ENCODE measurements around the gene SLC7A6OS.

The SLC7A6OS gene

GRCh38 chr16:68357521-68357922, 46.8 kb upstream of the SLC7A6OS start:
- H3K9ac ChIP-seq: no peak overlapping the region
- peak overlapping the region; percentile 94; the same call in 1 of the 2 replicates for H3K4me2 ChIP-seq
- H3K4me3 ChIP-seq (IDR thresholded peaks at IDR 0.05; ENCODE audit: insufficient read depth, low read depth, low read length): no peak overlapping the region
- H3K4me1 ChIP-seq (ENCODE audit: low read depth, poor library complexity, severe bottlenecking): peaks cover 33% of the 10 kb centered on the region
- H3K27ac ChIP-seq: no peak overlapping the region
- no peak for TF ChIP-seq CTCF (conservative IDR thresholded peaks at IDR 0.05; ENCODE audit: low read depth, low read length)
- no peaks in the 10 kb centered on the region for H3K27me3 ChIP-seq (ENCODE audit: insufficient read depth, low read depth)
- no peaks in the 10 kb centered on the region for H4K20me1 ChIP-seq (ENCODE audit: insufficient read depth)
- no peak overlapping the region for H2AFZ ChIP-seq (ENCODE audit: low read depth)
- no peaks in the 10 kb centered on the region for H3K79me2 ChIP-seq (ENCODE audit: insufficient read depth, low read depth)
- no peaks in the 10 kb centered on the region for H3K36me3 ChIP-seq (ENCODE audit: insufficient read depth)

GRCh38 chr16:68356919-68357286, 46.2 kb upstream of the SLC7A6OS start:
- Histone ChIP-seq H3K4me2 (peak overlapping the region; percentile 94), H3K9ac (no peak overlapping the region), H3K36me3 (ENCODE audit: insufficient read depth) (no peaks in the 10 kb centered on the region), H3K4me3 (IDR thresholded peaks at IDR 0.05; ENCODE audit: insufficient read depth, low read depth, low read length) (no peak overlapping the region), H2AFZ (ENCODE audit: low read depth) (no peak overlapping the region), H4K20me1 (ENCODE audit: insufficient read depth) (no peaks in the 10 kb centered on the region), H3K27ac (no peak overlapping the region), H3K4me1 (ENCODE audit: low read depth, poor library complexity, severe bottlenecking) (peaks cover 33% of the 10 kb centered on the region), H3K79me2 (ENCODE audit: insufficient read depth, low read depth) (no peaks in the 10 kb centered on the region), H3K27me3 (ENCODE audit: insufficient read depth, low read depth) (no peaks in the 10 kb centered on the region)
- no peak for TF ChIP-seq CTCF (conservative IDR thresholded peaks at IDR 0.05; ENCODE audit: low read depth, low read length)

- Histone ChIP-seq H2AFZ (ENCODE audit: low read depth) (no peak overlapping the region), H3K4me2 (peak overlapping the region; percentile 94), H3K4me1 (ENCODE audit: low read depth, poor library complexity, severe bottlenecking) (peaks cover 33% of the 10 kb centered on the region), H4K20me1 (ENCODE audit: insufficient read depth) (no peaks in the 10 kb centered on the region), H3K9ac (no peak overlapping the region), H3K4me3 (IDR thresholded peaks at IDR 0.05; ENCODE audit: insufficient read depth, low read depth, low read length) (no peak overlapping the region), H3K79me2 (ENCODE audit: insufficient read depth, low read depth) (no peaks in the 10 kb centered on the region), H3K36me3 (ENCODE audit: insufficient read depth) (no peaks in the 10 kb centered on the region), H3K27me3 (ENCODE audit: insufficient read depth, low read depth) (no peaks in the 10 kb centered on the region), H3K27ac (peak overlapping the region; percentile 29; the same call in 1 of the 2 replicates)
- TF ChIP-seq CTCF (conservative IDR thresholded peaks at IDR 0.05; ENCODE audit: low read depth, low read length): no peak
Measured at GRCh38 chr16:68356249-68356918, 45.6 kb upstream of the SLC7A6OS start.

GRCh38 chr16:68355447-68356248, 44.9 kb upstream of the SLC7A6OS start:
- no peak overlapping the region for H3K9ac ChIP-seq
- TF ChIP-seq CTCF (conservative IDR thresholded peaks at IDR 0.05; ENCODE audit: low read depth, low read length): peak; percentile 38
- peak overlapping the region; percentile 29; the same call in 1 of the 2 replicates for H3K27ac ChIP-seq
- no peaks in the 10 kb centered on the region for H3K79me2 ChIP-seq (ENCODE audit: insufficient read depth, low read depth)
- H3K4me1 ChIP-seq (ENCODE audit: low read depth, poor library complexity, severe bottlenecking): peaks cover 33% of the 10 kb centered on the region
- no peaks in the 10 kb centered on the region for H3K27me3 ChIP-seq (ENCODE audit: insufficient read depth, low read depth)
- no peak overlapping the region for H3K4me3 ChIP-seq (IDR thresholded peaks at IDR 0.05; ENCODE audit: insufficient read depth, low read depth, low read length)
- H3K4me2 ChIP-seq: peak overlapping the region; percentile 94
- no peak overlapping the region for H2AFZ ChIP-seq (ENCODE audit: low read depth)
- no peaks in the 10 kb centered on the region for H4K20me1 ChIP-seq (ENCODE audit: insufficient read depth)
- H3K36me3 ChIP-seq (ENCODE audit: insufficient read depth): no peaks in the 10 kb centered on the region

Measured in KMS-11 (cell line).